Activated naive CD8-positive, alpha-beta T cell (primary cell): Measurements from ENCODE around the gene RUVBL2.

Experiments used
- H3K27ac Mint-ChIP-seq: one replicate; pipeline ENCODE4 v1.8.0; 2021; ENCODE audit warnings: mixed read lengths
- H3K27me3 Mint-ChIP-seq: one replicate; pipeline ENCODE4 v1.8.0; 2021; ENCODE audit warnings: mixed read lengths
- H3K36me3 Mint-ChIP-seq: one replicate; pipeline ENCODE4 v1.8.0; 2021; ENCODE audit warnings: mixed read lengths
- H3K4me1 Mint-ChIP-seq: one replicate; pipeline ENCODE4 v1.8.0; 2021; ENCODE audit warnings: low read depth, mixed read lengths
- H3K4me3 Mint-ChIP-seq: one replicate; pipeline ENCODE4 v1.8.0; 2021; ENCODE audit warnings: mild to moderate bottlenecking, mixed read lengths
- H3K9me3 Mint-ChIP-seq: one replicate; pipeline ENCODE4 v1.8.0; 2021; ENCODE audit warnings: low read depth, mixed read lengths

RUVBL2 gene

GRCh38 chr19:48969276-48970138, 24.2 kb upstream of the RUVBL2 start:
- no peak overlapping the region for H3K27ac Mint-ChIP-seq
- H3K9me3 Mint-ChIP-seq, result no peaks in the 10 kb centered on the region
- H3K36me3 Mint-ChIP-seq, result peaks cover 3% of the 10 kb centered on the region
- no peak overlapping the region for H3K4me3 Mint-ChIP-seq
- no peaks in the 10 kb centered on the region for H3K27me3 Mint-ChIP-seq
- peaks cover 24% of the 10 kb centered on the region for H3K4me1 Mint-ChIP-seq

- Mint-ChIP-seq H3K27me3 (no peaks in the 10 kb centered on the region), H3K4me3 (no peak overlapping the region), H3K9me3 (no peaks in the 10 kb centered on the region), H3K4me1 (peaks cover 18% of the 10 kb centered on the region), H3K27ac (no peak overlapping the region), H3K36me3 (peaks cover 3% of the 10 kb centered on the region)
Observed at GRCh38 chr19:48970139-48970766, 23.4 kb upstream of the RUVBL2 start.

GRCh38 chr19:48970923-48971395, 22.7 kb upstream of the RUVBL2 start:
- H3K36me3 Mint-ChIP-seq, result peaks cover 3% of the 10 kb centered on the region
- no peaks in the 10 kb centered on the region for H3K27me3 Mint-ChIP-seq
- peaks cover 14% of the 10 kb centered on the region for H3K4me1 Mint-ChIP-seq
- no peak overlapping the region for H3K27ac Mint-ChIP-seq
- no peak overlapping the region for H3K4me3 Mint-ChIP-seq
- H3K9me3 Mint-ChIP-seq, result no peaks in the 10 kb centered on the region

- H3K27ac Mint-ChIP-seq, result no peak overlapping the region
- peaks cover 5% of the 10 kb centered on the region for H3K4me1 Mint-ChIP-seq
- H3K27me3 Mint-ChIP-seq, result no peaks in the 10 kb centered on the region
- peaks cover 4% of the 10 kb centered on the region for H3K36me3 Mint-ChIP-seq
- H3K9me3 Mint-ChIP-seq, result no peaks in the 10 kb centered on the region
- H3K4me3 Mint-ChIP-seq, result no peak overlapping the region
Observed at GRCh38 chr19:48975947-48976847, 17.5 kb upstream of the RUVBL2 start.

- Mint-ChIP-seq H3K27ac (no peak overlapping the region), H3K27me3 (no peaks in the 10 kb centered on the region), H3K4me3 (no peak overlapping the region), H3K36me3 (peaks cover 4% of the 10 kb centered on the region), H3K4me1 (peaks cover 5% of the 10 kb centered on the region), H3K9me3 (no peaks in the 10 kb centered on the region)
Observed at GRCh38 chr19:48977061-48977460, 16.6 kb upstream of the RUVBL2 start.

GRCh38 chr19:48982280-48982679, 11.4 kb upstream of the RUVBL2 start:
- Mint-ChIP-seq H3K4me3 (no peak overlapping the region), H3K27ac (no peak overlapping the region), H3K9me3 (no peaks in the 10 kb centered on the region), H3K4me1 (peaks cover 8% of the 10 kb centered on the region), H3K27me3 (no peaks in the 10 kb centered on the region), H3K36me3 (peaks cover 8% of the 10 kb centered on the region)

- Mint-ChIP-seq H3K4me3 (no peak overlapping the region), H3K9me3 (no peaks in the 10 kb centered on the region), H3K27ac (no peak overlapping the region), H3K27me3 (no peaks in the 10 kb centered on the region), H3K4me1 (peaks cover 16% of the 10 kb centered on the region), H3K36me3 (peaks cover 7% of the 10 kb centered on the region)
Observed at GRCh38 chr19:48985711-48986110, 8.0 kb upstream of the RUVBL2 start.

GRCh38 chr19:48986211-48986610, 7.5 kb upstream of the RUVBL2 start:
- peaks cover 16% of the 10 kb centered on the region for H3K4me1 Mint-ChIP-seq
- no peaks in the 10 kb centered on the region for H3K9me3 Mint-ChIP-seq
- H3K4me3 Mint-ChIP-seq, result no peak overlapping the region
- peaks cover 7% of the 10 kb centered on the region for H3K36me3 Mint-ChIP-seq
- no peak overlapping the region for H3K27ac Mint-ChIP-seq
- H3K27me3 Mint-ChIP-seq, result no peaks in the 10 kb centered on the region

GRCh38 chr19:48987323-48987722, 6.4 kb upstream of the RUVBL2 start:
- H3K36me3 Mint-ChIP-seq, result peaks cover 7% of the 10 kb centered on the region
- H3K4me1 Mint-ChIP-seq, result peaks cover 21% of the 10 kb centered on the region
- H3K4me3 Mint-ChIP-seq, result no peak overlapping the region
- no peaks in the 10 kb centered on the region for H3K9me3 Mint-ChIP-seq
- no peaks in the 10 kb centered on the region for H3K27me3 Mint-ChIP-seq
- H3K27ac Mint-ChIP-seq, result peak overlapping the region; percentile 34

GRCh38 chr19:48988286-48988685, 5.4 kb upstream of the RUVBL2 start:
- H3K36me3 Mint-ChIP-seq, result peaks cover 5% of the 10 kb centered on the region
- no peaks in the 10 kb centered on the region for H3K27me3 Mint-ChIP-seq
- H3K27ac Mint-ChIP-seq, result no peak overlapping the region
- H3K9me3 Mint-ChIP-seq, result no peaks in the 10 kb centered on the region
- H3K4me1 Mint-ChIP-seq, result peaks cover 23% of the 10 kb centered on the region
- H3K4me3 Mint-ChIP-seq, result no peak overlapping the region

GRCh38 chr19:48988860-48989259, 4.8 kb upstream of the RUVBL2 start:
- peaks cover 5% of the 10 kb centered on the region for H3K36me3 Mint-ChIP-seq
- H3K9me3 Mint-ChIP-seq, result no peaks in the 10 kb centered on the region
- H3K27ac Mint-ChIP-seq, result no peak overlapping the region
- no peaks in the 10 kb centered on the region for H3K27me3 Mint-ChIP-seq
- peaks cover 25% of the 10 kb centered on the region for H3K4me1 Mint-ChIP-seq
- H3K4me3 Mint-ChIP-seq, result no peak overlapping the region

- Mint-ChIP-seq H3K27me3 (no peaks in the 10 kb centered on the region), H3K36me3 (peaks cover 5% of the 10 kb centered on the region), H3K4me3 (no peak overlapping the region), H3K9me3 (no peaks in the 10 kb centered on the region), H3K4me1 (peaks cover 32% of the 10 kb centered on the region), H3K27ac (peak overlapping the region; percentile 78)
Observed at GRCh38 chr19:48989701-48990291, 3.9 kb upstream of the RUVBL2 start.

- H3K4me3 Mint-ChIP-seq, result peak overlapping the region; percentile 35
- peak overlapping the region; percentile 78 for H3K27ac Mint-ChIP-seq
- peaks cover 9% of the 10 kb centered on the region for H3K36me3 Mint-ChIP-seq
- no peaks in the 10 kb centered on the region for H3K9me3 Mint-ChIP-seq
- H3K4me1 Mint-ChIP-seq, result peaks cover 37% of the 10 kb centered on the region
- H3K27me3 Mint-ChIP-seq, result no peaks in the 10 kb centered on the region
Observed at GRCh38 chr19:48990400-48990799, 3.3 kb upstream of the RUVBL2 start.

GRCh38 chr19:48991011-48991609, 2.6 kb upstream of the RUVBL2 start:
- H3K27me3 Mint-ChIP-seq, result no peaks in the 10 kb centered on the region
- no peak overlapping the region for H3K4me3 Mint-ChIP-seq
- peaks cover 37% of the 10 kb centered on the region for H3K4me1 Mint-ChIP-seq
- H3K9me3 Mint-ChIP-seq, result no peaks in the 10 kb centered on the region
- H3K36me3 Mint-ChIP-seq, result peaks cover 9% of the 10 kb centered on the region
- H3K27ac Mint-ChIP-seq, result no peak overlapping the region
